ENCODE results near the gene PTEN.
A peak's percentile ranks its signal among the peaks of the same experiment; 100 is the strongest.
"Not testable (repeated sequence)": the region's sequence is repeated elsewhere in the genome, so short reads cannot be mapped to it uniquely, and the experiment has no call there.

The PTEN gene

GRCh38 chr10:87863053-87863943 is at the start of gene PTEN, which contains the start of gene KLLN:
Gene PTEN (plus strand): TSS chr10:87863625. CDS start chr10:87864470, 845 bp downstream.
Gene KLLN (minus strand): TSS chr10:87863533. CDS start chr10:87862487, 1,046 bp downstream.
- no peak for DNase-seq

GRCh38 chr10:87816163-87816897 is 47.1 kb upstream of the PTEN start:
- DNase-seq: no peak

- DNase-seq: no peak
These were observed 46.4 kb upstream of the PTEN start for GRCh38 chr10:87816898-87817608.

- peak; percentile 36 for DNase-seq
These were observed 45.6 kb upstream of the PTEN start, which contains the start of gene ATAD1 for GRCh38 chr10:87817609-87818504. Gene ATAD1 (minus strand): TSS chr10:87818226. CDS start chr10:87814599, 3,627 bp downstream.

- DNase-seq: no peak
These were observed 44.7 kb upstream of the PTEN start for GRCh38 chr10:87818505-87819288.

- DNase-seq: no peak
These were observed 44.2 kb upstream of the PTEN start for GRCh38 chr10:87819289-87819585.

- no peak for DNase-seq
These were observed 36.8 kb upstream of the PTEN start for GRCh38 chr10:87826653-87827052.

GRCh38 chr10:87827681-87828080 is 35.7 kb upstream of the PTEN start:
- no peak for DNase-seq

- DNase-seq: not testable (repeated sequence)
These were observed 34.4 kb upstream of the PTEN start for GRCh38 chr10:87829051-87829450.

- no peak for DNase-seq
These were observed 33.3 kb upstream of the PTEN start for GRCh38 chr10:87829986-87830729.

GRCh38 chr10:87836098-87836497 is 27.3 kb upstream of the PTEN start:
- DNase-seq: no peak

GRCh38 chr10:87837445-87837844 is 26.0 kb upstream of the PTEN start:
- DNase-seq: no peak

GRCh38 chr10:87838650-87839049 is 24.8 kb upstream of the PTEN start:
- DNase-seq: no peak

- DNase-seq: no peak
These were observed 22.2 kb upstream of the PTEN start for GRCh38 chr10:87841186-87841585.

- no peak for DNase-seq
These were observed 21.2 kb upstream of the PTEN start for GRCh38 chr10:87842220-87842641.

GRCh38 chr10:87842776-87843497 is 20.5 kb upstream of the PTEN start:
- DNase-seq: no peak

- DNase-seq: no peak
These were observed 19.7 kb upstream of the PTEN start for GRCh38 chr10:87843714-87844113.

- DNase-seq: no peak
These were observed 18.4 kb upstream of the PTEN start for GRCh38 chr10:87844837-87845623.

- DNase-seq: no peak
These were observed 17.8 kb upstream of the PTEN start for GRCh38 chr10:87845624-87845998.

Data from SHP77 treated with DMSO at 0.1 percent for 48 hours (cell line).